Measurements from ENCODE around the gene BOLA3. TPM values are rescaled to one million over a fixed set of nuclear protein-coding genes. Genes with fewer than 3 reads are reported as not detected.

BOLA3 gene
- total RNA-seq, 1 experiment from 2014 or later, result 69.7 TPM

DNA sequence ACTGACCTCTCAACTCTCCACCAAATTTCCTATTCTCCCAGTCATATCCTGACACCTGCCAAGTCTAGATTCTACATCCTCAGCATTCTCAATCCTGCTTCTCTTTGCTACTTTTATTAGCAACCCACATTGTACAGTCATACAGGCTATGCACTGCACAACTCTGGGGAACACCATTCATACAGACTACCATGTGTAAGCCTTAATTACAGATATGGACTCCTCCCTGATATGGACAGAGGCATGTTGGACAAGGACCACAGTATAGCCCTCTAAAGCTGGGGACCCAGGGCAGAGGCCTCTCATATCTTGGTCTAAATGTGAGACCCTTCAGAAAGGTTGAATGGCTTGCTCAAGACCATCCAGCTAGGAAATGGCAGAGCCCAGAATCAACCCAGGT is 36.3 kb downstream of the BOLA3 start:
- ChIA-PET CTCF (no interaction called here), POLR2A (interaction anchor here (0.6 to 0.7 kb wide), 2 partner anchors 81 to 277 kb away, joined by 4 to 6 read pairs; no protein-coding TSS in a partner anchor)
- Histone ChIP-seq H3K4me1 (ENCODE audit: control insufficient read depth, insufficient read depth, low read length) (no peaks in the 10 kb centered on the region), H3K27ac (ENCODE audit: low read length) (no peak overlapping the region), H3K4me3 (ENCODE audit: low read depth in 2 of 2, low read length in 2 of 2) (no peak overlapping the region), H3K9me3 (ENCODE audit: control insufficient read depth, insufficient read depth, low read depth, low read length) (no peaks in the 10 kb centered on the region), H3K36me3 (ENCODE audit: control insufficient read depth, insufficient read depth, low read length) (no peaks in the 10 kb centered on the region), H3K27me3 (ENCODE audit: control insufficient read depth, insufficient read depth, low read length) (no peaks in the 10 kb centered on the region)
- no peak for DNase-seq (ENCODE audit: low read depth, low spot score)
- TF ChIP-seq POLR2AphosphoS5 (IDR thresholded peaks at IDR 0.05; ENCODE audit: low read depth, low read length) (no peak), CTCF (IDR thresholded peaks at IDR 0.05) (no peak), TCF7L2 (IDR thresholded peaks at IDR 0.05; ENCODE audit: low read depth, low read length) (no peak), SIN3A (IDR thresholded peaks at IDR 0.05; ENCODE audit: borderline replicate concordance, insufficient read depth, low read depth, low read length) (no peak)
- TF ChIP-seq, protein P1, sequence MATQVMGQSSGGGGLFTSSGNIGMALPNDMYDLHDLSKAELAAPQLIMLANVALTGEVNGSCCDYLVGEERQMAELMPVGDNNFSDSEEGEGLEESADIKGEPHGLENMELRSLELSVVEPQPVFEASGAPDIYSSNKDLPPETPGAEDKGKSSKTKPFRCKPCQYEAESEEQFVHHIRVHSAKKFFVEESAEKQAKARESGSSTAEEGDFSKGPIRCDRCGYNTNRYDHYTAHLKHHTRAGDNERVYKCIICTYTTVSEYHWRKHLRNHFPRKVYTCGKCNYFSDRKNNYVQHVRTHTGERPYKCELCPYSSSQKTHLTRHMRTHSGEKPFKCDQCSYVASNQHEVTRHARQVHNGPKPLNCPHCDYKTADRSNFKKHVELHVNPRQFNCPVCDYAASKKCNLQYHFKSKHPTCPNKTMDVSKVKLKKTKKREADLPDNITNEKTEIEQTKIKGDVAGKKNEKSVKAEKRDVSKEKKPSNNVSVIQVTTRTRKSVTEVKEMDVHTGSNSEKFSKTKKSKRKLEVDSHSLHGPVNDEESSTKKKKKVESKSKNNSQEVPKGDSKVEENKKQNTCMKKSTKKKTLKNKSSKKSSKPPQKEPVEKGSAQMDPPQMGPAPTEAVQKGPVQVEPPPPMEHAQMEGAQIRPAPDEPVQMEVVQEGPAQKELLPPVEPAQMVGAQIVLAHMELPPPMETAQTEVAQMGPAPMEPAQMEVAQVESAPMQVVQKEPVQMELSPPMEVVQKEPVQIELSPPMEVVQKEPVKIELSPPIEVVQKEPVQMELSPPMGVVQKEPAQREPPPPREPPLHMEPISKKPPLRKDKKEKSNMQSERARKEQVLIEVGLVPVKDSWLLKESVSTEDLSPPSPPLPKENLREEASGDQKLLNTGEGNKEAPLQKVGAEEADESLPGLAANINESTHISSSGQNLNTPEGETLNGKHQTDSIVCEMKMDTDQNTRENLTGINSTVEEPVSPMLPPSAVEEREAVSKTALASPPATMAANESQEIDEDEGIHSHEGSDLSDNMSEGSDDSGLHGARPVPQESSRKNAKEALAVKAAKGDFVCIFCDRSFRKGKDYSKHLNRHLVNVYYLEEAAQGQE (IDR thresholded peaks at IDR 0.05; ENCODE audit: insufficient read depth in 1 of 2, low read depth in 2 of 2, low read length in 1 of 2), result no peak
- no TSS peak for BruUV-seq (replicated peaks)
- no peak for ATAC-seq
- in situ Hi-C loops (cut with HindIII; ENCODE audit: low pct_unique_long_range_greater_than_20kb, low sequenced_read_pairs), result no loop called here
- intact Hi-C loops (cut with micrococcal nuclease; ENCODE audit: unreplicated experiment), result no loop called here

- Histone ChIP-seq H3K36me3 (ENCODE audit: control insufficient read depth, insufficient read depth, low read length) (no peaks in the 10 kb centered on the region), H3K9me3 (ENCODE audit: control insufficient read depth, insufficient read depth, low read depth, low read length) (no peaks in the 10 kb centered on the region), H3K27me3 (ENCODE audit: control insufficient read depth, insufficient read depth, low read length) (no peaks in the 10 kb centered on the region), H3K4me1 (ENCODE audit: control insufficient read depth, insufficient read depth, low read length) (no peaks in the 10 kb centered on the region), H3K27ac (ENCODE audit: low read length) (no peak overlapping the region), H3K4me3 (ENCODE audit: low read depth in 2 of 2, low read length in 2 of 2) (no peak overlapping the region)
- ATAC-seq (no peak), DNase-seq (ENCODE audit: low read depth, low spot score) (no peak)
- intact Hi-C loops (cut with micrococcal nuclease; ENCODE audit: unreplicated experiment) (no loop called here), in situ Hi-C loops (cut with HindIII; ENCODE audit: low pct_unique_long_range_greater_than_20kb, low sequenced_read_pairs) (no loop called here)
- TF ChIP-seq, protein P1 (IDR thresholded peaks at IDR 0.05; ENCODE audit: insufficient read depth in 1 of 2, low read depth in 2 of 2, low read length in 1 of 2), result no peak
- TF ChIP-seq CTCF (IDR thresholded peaks at IDR 0.05) (no peak), SIN3A (IDR thresholded peaks at IDR 0.05; ENCODE audit: borderline replicate concordance, insufficient read depth, low read depth, low read length) (no peak), POLR2AphosphoS5 (IDR thresholded peaks at IDR 0.05; ENCODE audit: low read depth, low read length) (no peak), TCF7L2 (IDR thresholded peaks at IDR 0.05; ENCODE audit: low read depth, low read length) (no peak)
- BruUV-seq (replicated peaks), result no TSS peak
- POLR2A ChIA-PET, result no interaction called here
- CTCF ChIA-PET, result no interaction called here
Measured at GRCh38 chr2:74110537-74110936, 37.2 kb downstream of the BOLA3 start.
